ENCODE results near the gene RRP36.
"Not testable (repeated sequence)": the region's sequence is repeated elsewhere in the genome, so short reads cannot be mapped to it uniquely, and the experiment has no call there.

DNA sequence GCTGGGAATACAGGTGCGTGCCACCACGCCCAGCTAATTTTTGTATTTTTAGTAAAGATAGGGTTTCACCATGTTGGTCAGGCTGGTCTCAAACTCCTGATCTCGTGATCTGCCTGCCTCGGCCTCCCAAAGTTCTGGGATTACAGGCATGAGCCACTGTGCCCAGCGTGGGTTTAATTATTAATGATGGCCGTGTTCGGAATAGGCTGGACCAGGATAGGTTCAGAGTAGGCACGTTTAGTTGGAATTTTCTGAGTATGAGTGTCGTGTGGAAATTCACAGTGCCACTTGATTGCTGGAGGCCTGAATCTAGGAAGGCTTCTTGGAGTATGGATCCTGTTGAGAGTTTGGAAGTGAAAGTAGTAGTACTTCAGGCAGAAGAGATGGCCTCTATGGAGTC, 23.2 kb upstream of the RRP36 start:
- TF ChIP-seq MTA3 (IDR thresholded peaks at IDR 0.05; ENCODE audit: borderline replicate concordance); HNRNPUL1 (IDR thresholded peaks at IDR 0.05; ENCODE audit: low read length); ZBTB17 (CRISPR knock-in tag; IDR thresholded peaks at IDR 0.05); ILF3 (IDR thresholded peaks at IDR 0.05; ENCODE audit: borderline replicate concordance): not testable (repeated sequence)

All from K562 (cell line).